ENCODE results near the gene LLGL2.
"Not testable (repeated sequence)": the region's sequence is repeated elsewhere in the genome, so short reads cannot be mapped to it uniquely, and the experiment has no call there.

LLGL2 gene

DNA sequence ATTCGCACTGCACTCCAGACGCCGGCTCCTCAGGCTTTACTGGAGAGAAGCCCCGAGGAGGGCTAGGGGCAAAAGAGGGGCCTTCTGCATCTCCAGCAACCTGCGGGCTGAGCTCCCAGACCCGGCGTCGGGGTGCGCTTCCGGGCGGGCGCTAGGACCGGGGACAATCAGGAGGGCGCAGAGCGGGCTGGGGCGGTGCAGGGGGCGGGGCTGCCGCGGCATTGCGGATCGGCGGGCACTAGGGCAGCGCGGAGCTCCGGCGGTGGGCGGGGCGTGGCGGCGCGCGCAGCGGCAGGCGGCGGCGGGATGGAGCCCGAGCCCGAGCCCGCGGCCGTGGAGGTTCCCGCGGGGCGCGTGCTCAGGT is 9.3 kb upstream of the LLGL2 start, which contains the start of gene TSEN54:
Gene TSEN54 (plus strand): TSS at position 274 of the 364 bp plus-strand sequence. CDS start 33 bp downstream, at position 307.
- peaks cover 3 to 7% of the 10 kb centered on the region in 2 donors for H3K36me3 ChIP-seq (ENCODE audit: control insufficient read depth in 2 of 2, insufficient read depth in 2 of 2, low read length in 2 of 2)
- H3K27me3 ChIP-seq (ENCODE audit: control insufficient read depth in 1 of 2, insufficient read depth in 2 of 2, low read length in 2 of 2) = no peaks in the 10 kb centered on the region
- peak within 1 kb of the TSS; percentile 51 to 79 for H3K9ac ChIP-seq (ENCODE audit: low read length in 2 of 2)
- peaks cover 54% of the 10 kb centered on the region for H3K4me1 ChIP-seq (ENCODE audit: control insufficient read depth, insufficient read depth, low read length)
- no peaks in the 10 kb centered on the region for H3K9me3 ChIP-seq (ENCODE audit: control insufficient read depth in 2 of 2, low read length in 2 of 2)
- H3K27ac ChIP-seq (ENCODE audit: low read length) = peak within 1 kb of the TSS; percentile 74
- peak within 1 kb of the TSS; percentile 86 to 95 for H3K4me3 ChIP-seq (ENCODE audit: low read length in 2 of 2)

- H3K9me3 ChIP-seq (ENCODE audit: control insufficient read depth in 2 of 2, low read length in 2 of 2) = no peaks in the 10 kb centered on the region
- no peak overlapping the region for H3K27ac ChIP-seq (ENCODE audit: low read length)
- peak overlapping the region; percentile 36 to 57 for H3K9ac ChIP-seq (ENCODE audit: low read length in 2 of 2)
Observed at GRCh38 chr17:75516619-75517296, 8.7 kb upstream of the LLGL2 start.

DNA sequence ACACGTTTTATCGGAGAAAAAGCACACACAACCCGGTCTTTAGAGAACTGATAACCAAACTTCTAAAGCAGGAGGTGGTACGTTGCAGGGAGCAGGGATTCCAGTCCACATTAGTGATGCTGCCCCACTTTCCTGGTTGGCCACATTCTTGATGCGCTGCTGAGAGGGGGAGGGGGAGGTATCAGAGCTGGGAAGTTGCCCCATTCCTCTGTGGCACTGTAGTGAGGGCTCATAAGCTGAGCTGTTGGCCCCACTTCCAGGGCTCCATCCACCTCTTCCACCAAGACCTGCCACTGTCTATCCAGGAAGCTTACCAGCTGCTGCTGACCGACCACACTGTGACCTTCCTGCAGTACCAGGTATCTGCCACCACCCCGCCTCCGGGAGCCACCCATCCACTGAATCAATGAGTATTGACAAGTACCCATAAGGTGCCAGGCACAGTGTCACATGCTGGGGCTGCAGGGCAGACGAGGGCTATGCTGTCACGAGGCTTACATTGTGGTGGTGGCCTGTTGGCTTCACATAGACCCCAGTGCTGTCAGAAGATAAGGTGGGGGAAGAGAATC is 8.1 kb upstream of the LLGL2 start:
- H3K4me3 ChIP-seq (ENCODE audit: low read length in 2 of 2) = peak overlapping the region; percentile 68 to 81
- peaks cover 42% of the 10 kb centered on the region for H3K4me1 ChIP-seq (ENCODE audit: control insufficient read depth, insufficient read depth, low read length)
- H3K27me3 ChIP-seq (ENCODE audit: control insufficient read depth in 1 of 2, insufficient read depth in 2 of 2, low read length in 2 of 2) = no peaks in the 10 kb centered on the region
- H3K9ac ChIP-seq (ENCODE audit: low read length in 2 of 2) = peak overlapping the region; percentile 36 to 57
- H3K27ac ChIP-seq (ENCODE audit: low read length) = no peak overlapping the region
- no peaks in the 10 kb centered on the region for H3K9me3 ChIP-seq (ENCODE audit: control insufficient read depth in 2 of 2, low read length in 2 of 2)
- H3K36me3 ChIP-seq (ENCODE audit: control insufficient read depth in 2 of 2, insufficient read depth in 2 of 2, low read length in 2 of 2) = peaks cover 0 to 3% of the 10 kb centered on the region in 2 donors

More at GRCh38 chr17:75516619-75517296, 8.7 kb upstream of the LLGL2 start:
- H3K4me3 ChIP-seq (ENCODE audit: low read length in 2 of 2) = peak overlapping the region; percentile 68 to 81
- H3K36me3 ChIP-seq (ENCODE audit: control insufficient read depth in 2 of 2, insufficient read depth in 2 of 2, low read length in 2 of 2) = peaks cover 3 to 6% of the 10 kb centered on the region in 2 donors
- no peaks in the 10 kb centered on the region for H3K27me3 ChIP-seq (ENCODE audit: control insufficient read depth in 1 of 2, insufficient read depth in 2 of 2, low read length in 2 of 2)
- peaks cover 48% of the 10 kb centered on the region for H3K4me1 ChIP-seq (ENCODE audit: control insufficient read depth, insufficient read depth, low read length)

GRCh38 chr17:75518201-75518600 is 7.3 kb upstream of the LLGL2 start:
- H3K27ac ChIP-seq (ENCODE audit: low read length) = no peak overlapping the region
- peaks cover 0 to 3% of the 10 kb centered on the region in 2 donors for H3K36me3 ChIP-seq (ENCODE audit: control insufficient read depth in 2 of 2, insufficient read depth in 2 of 2, low read length in 2 of 2)
- no peak overlapping the region for H3K4me3 ChIP-seq (ENCODE audit: low read length in 2 of 2)
- H3K9ac ChIP-seq (ENCODE audit: low read length in 2 of 2) = no peak overlapping the region
- no peaks in the 10 kb centered on the region for H3K9me3 ChIP-seq (ENCODE audit: control insufficient read depth in 2 of 2, low read length in 2 of 2)
- H3K4me1 ChIP-seq (ENCODE audit: control insufficient read depth, insufficient read depth, low read length) = peaks cover 34% of the 10 kb centered on the region
- no peaks in the 10 kb centered on the region for H3K27me3 ChIP-seq (ENCODE audit: control insufficient read depth in 1 of 2, insufficient read depth in 2 of 2, low read length in 2 of 2)

DNA sequence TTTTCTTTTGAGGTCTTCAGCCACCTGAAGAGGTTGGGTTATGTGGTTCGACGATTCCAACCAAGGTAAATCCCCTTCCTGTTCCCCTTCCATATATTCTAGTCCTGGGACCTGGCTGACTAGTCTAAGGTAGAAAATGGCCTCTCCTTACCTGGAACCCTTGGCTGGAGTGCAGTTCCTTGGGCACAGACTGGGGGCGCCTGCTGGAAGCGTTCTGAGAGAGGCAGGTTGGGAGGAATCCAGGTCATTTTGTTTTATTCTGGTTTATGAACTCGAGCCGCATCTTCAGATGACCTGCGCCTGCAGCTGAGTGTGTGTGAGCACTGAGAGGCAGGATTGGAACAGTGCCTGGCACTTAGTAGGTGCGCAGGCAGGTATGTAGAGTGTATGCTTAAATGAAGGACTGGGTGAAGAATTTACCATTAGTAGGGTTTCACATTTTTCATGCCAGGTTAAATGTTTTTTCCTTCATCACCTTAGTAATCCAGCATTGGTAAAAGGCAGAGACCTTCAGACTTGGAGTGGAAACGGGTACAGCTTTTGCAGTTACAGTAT is 6.4 kb upstream of the LLGL2 start:
- Histone ChIP-seq H3K4me3 (ENCODE audit: low read length in 2 of 2) (no peak overlapping the region), H3K27ac (ENCODE audit: low read length) (no peak overlapping the region), H3K9ac (ENCODE audit: low read length in 2 of 2) (no peak overlapping the region), H3K27me3 (ENCODE audit: control insufficient read depth in 1 of 2, insufficient read depth in 2 of 2, low read length in 2 of 2) (no peaks in the 10 kb centered on the region), H3K4me1 (ENCODE audit: control insufficient read depth, insufficient read depth, low read length) (peaks cover 25% of the 10 kb centered on the region), H3K36me3 (ENCODE audit: control insufficient read depth in 2 of 2, insufficient read depth in 2 of 2, low read length in 2 of 2) (no peaks in the 10 kb centered on the region), H3K9me3 (ENCODE audit: control insufficient read depth in 2 of 2, low read length in 2 of 2) (no peaks in the 10 kb centered on the region)

DNA sequence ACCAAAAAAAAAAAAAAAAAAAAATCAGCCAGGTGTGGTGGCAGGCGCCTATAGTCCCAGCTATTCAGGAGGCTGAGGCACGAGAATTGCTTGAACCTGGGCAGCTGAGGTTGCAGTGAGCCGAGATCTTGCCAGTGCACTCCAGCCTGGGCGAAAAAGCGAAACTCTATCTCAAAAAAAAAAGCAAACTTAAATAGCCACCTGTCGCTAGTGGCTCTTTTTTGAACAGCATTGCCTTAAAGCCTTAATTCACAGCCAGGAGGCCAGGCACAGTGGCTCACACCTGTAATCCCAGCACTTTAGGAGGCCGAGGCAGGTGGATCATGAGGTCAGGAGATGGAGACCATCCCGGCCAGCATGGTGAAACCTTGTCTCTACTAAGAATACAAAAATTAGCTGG is 5.1 kb upstream of the LLGL2 start:
- not testable (repeated sequence) for H3K9ac ChIP-seq (ENCODE audit: low read length in 2 of 2); H3K36me3 ChIP-seq (ENCODE audit: control insufficient read depth in 2 of 2, insufficient read depth in 2 of 2, low read length in 2 of 2); H3K27me3 ChIP-seq (ENCODE audit: control insufficient read depth in 1 of 2, insufficient read depth in 2 of 2, low read length in 2 of 2); H3K27ac ChIP-seq (ENCODE audit: low read length); H3K4me3 ChIP-seq (ENCODE audit: low read length in 2 of 2); H3K9me3 ChIP-seq (ENCODE audit: control insufficient read depth in 2 of 2, low read length in 2 of 2)
- H3K4me1 ChIP-seq (ENCODE audit: control insufficient read depth, insufficient read depth, low read length) = peaks cover 23% of the 10 kb centered on the region

DNA sequence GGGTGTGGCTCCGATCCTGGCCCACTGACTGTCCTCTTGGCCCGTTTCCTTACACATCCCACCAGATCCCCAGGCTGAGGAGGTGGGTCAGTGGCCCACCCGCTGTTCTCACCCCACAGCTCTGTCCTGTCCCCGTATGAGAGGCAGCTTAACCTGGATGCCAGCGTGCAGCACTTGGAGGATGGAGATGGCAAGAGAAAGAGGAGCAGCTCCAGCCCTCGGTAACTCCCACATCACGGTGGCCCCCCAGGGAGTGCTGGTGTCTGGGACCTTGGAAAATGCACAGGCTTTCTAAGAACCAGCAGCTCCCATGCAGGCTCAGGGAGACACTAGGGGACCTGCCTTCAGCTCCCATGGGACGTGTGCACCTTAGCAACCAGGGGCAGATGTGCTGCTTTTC is 4.2 kb upstream of the LLGL2 start:
- H3K36me3 ChIP-seq (ENCODE audit: control insufficient read depth in 2 of 2, insufficient read depth in 2 of 2, low read length in 2 of 2) = no peaks in the 10 kb centered on the region
- H3K27ac ChIP-seq (ENCODE audit: low read length) = no peak overlapping the region

GRCh38 chr17:75521951-75522727 is 3.4 kb upstream of the LLGL2 start:
- Histone ChIP-seq H3K9ac (ENCODE audit: low read length in 2 of 2) (no peak overlapping the region), H3K27ac (ENCODE audit: low read length) (no peak overlapping the region), H3K4me3 (ENCODE audit: low read length in 2 of 2) (no peak overlapping the region), H3K36me3 (ENCODE audit: control insufficient read depth in 2 of 2, insufficient read depth in 2 of 2, low read length in 2 of 2) (no peaks in the 10 kb centered on the region), H3K27me3 (ENCODE audit: control insufficient read depth in 1 of 2, insufficient read depth in 2 of 2, low read length in 2 of 2) (peaks cover 2 to 8% of the 10 kb centered on the region in 2 donors), H3K4me1 (ENCODE audit: control insufficient read depth, insufficient read depth, low read length) (peaks cover 26% of the 10 kb centered on the region), H3K9me3 (ENCODE audit: control insufficient read depth in 2 of 2, low read length in 2 of 2) (no peaks in the 10 kb centered on the region)

More for the DNA sequence above, 4.2 kb upstream of the LLGL2 start:
- H3K27me3 ChIP-seq (ENCODE audit: control insufficient read depth in 1 of 2, insufficient read depth in 2 of 2, low read length in 2 of 2) = peaks cover under 1 to 4% of the 10 kb centered on the region in 2 donors
- no peak overlapping the region for H3K4me3 ChIP-seq (ENCODE audit: low read length in 2 of 2)
- H3K9ac ChIP-seq (ENCODE audit: low read length in 2 of 2) = no peak overlapping the region
- peaks cover 25% of the 10 kb centered on the region for H3K4me1 ChIP-seq (ENCODE audit: control insufficient read depth, insufficient read depth, low read length)
- no peaks in the 10 kb centered on the region for H3K9me3 ChIP-seq (ENCODE audit: control insufficient read depth in 2 of 2, low read length in 2 of 2)

DNA sequence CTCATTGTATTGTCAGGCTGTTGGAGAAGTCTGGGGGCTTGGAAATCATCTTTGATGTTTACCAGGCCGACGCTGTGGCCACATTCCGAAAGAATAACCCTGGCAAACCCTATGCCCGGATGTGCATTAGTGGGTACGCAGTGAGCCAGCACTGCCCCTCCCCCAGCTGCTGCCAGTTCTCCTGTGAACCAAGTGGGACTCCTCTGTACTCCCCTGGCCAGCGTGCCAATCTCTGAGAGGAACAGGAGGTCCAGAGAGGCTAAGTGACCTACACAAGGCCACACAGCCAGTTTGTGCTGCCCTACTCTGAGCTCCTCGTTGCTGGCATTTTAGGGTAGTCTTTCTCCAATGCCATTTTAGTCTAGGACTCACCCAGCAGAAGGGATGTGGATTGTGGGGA is 1.9 kb upstream of the LLGL2 start:
- Histone ChIP-seq H3K4me3 (ENCODE audit: low read length in 2 of 2) (no peak overlapping the region), H3K27ac (ENCODE audit: low read length) (no peak overlapping the region), H3K4me1 (ENCODE audit: control insufficient read depth, insufficient read depth, low read length) (peaks cover 19% of the 10 kb centered on the region), H3K9ac (ENCODE audit: low read length in 2 of 2) (no peak overlapping the region), H3K9me3 (ENCODE audit: control insufficient read depth in 2 of 2, low read length in 2 of 2) (no peaks in the 10 kb centered on the region), H3K36me3 (ENCODE audit: control insufficient read depth in 2 of 2, insufficient read depth in 2 of 2, low read length in 2 of 2) (no peaks in the 10 kb centered on the region), H3K27me3 (ENCODE audit: control insufficient read depth in 1 of 2, insufficient read depth in 2 of 2, low read length in 2 of 2) (peaks cover 2 to 8% of the 10 kb centered on the region in 2 donors)

- no peaks in the 10 kb centered on the region for H3K9me3 ChIP-seq (ENCODE audit: control insufficient read depth in 2 of 2, low read length in 2 of 2)
- no peaks in the 10 kb centered on the region for H3K36me3 ChIP-seq (ENCODE audit: control insufficient read depth in 2 of 2, insufficient read depth in 2 of 2, low read length in 2 of 2)
- no peak overlapping the region for H3K27ac ChIP-seq (ENCODE audit: low read length)
- peak overlapping the region; percentile 21 to 31 for H3K9ac ChIP-seq (ENCODE audit: low read length in 2 of 2)
- peak overlapping the region; percentile 49 to 76 for H3K4me3 ChIP-seq (ENCODE audit: low read length in 2 of 2)
- H3K4me1 ChIP-seq (ENCODE audit: control insufficient read depth, insufficient read depth, low read length) = peaks cover 19% of the 10 kb centered on the region
- peaks cover 2 to 8% of the 10 kb centered on the region in 2 donors for H3K27me3 ChIP-seq (ENCODE audit: control insufficient read depth in 1 of 2, insufficient read depth in 2 of 2, low read length in 2 of 2)
Observed at GRCh38 chr17:75524269-75524969, 1.1 kb upstream of the LLGL2 start.

Data from stomach smooth muscle (tissue), 2 donors.